Stimulated activated CD4-positive, alpha-beta T cell treated with anti-CD3 and anti-CD28 coated beads, Interleukin-1b, Interleukin-23, amount 100 ng/mL, for 24 hours (primary cell): Measurements from ENCODE around the gene PIK3AP1.
A peak's percentile ranks its signal among the peaks of the same experiment; 100 is the strongest.

Source experiments
- DNase-seq, 4 experiments: peaks; one replicate each; pipeline ENCODE4 v3.0.0-alpha.2; 2020; ENCODE audit warnings: low read depth in 4 of 4, low spot score in 1 of 4

The PIK3AP1 gene

DNA sequence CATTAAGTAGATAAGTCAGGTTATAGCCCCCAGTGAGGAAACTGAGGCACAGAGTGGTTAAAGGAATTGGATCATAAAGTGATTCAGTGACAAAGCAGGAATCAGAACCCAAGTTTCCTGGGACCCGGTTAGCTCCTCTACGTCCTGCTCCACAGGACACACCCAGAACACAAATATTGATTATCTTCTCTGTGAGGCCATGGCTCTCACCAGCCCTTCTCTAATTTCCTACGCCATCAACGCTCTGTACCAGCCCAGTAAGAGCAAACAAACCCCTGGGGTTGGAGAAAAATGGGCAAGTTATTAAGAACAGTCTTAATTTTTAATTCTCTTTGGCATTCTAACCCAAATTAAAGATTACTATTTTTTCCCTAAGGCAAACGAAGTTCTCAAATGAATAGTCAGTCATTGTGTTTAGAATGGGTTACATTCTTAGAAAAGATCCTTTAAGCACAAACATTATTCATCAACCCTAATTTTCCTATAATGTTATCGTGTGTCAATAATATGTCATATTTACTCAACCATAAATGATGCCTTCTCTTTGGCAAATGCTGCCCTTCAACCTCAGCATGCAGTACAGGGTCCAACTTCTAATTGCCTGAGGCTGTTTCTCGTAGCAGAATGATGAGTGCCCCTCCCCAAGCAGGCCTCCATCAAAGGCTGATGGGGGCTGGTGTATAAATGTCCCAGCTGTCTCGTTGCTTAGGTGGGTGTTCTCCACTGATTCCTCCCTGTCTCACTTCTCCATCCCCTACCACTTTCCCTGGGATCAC is 108.1 kb downstream of the PIK3AP1 start:
- DNase-seq = no peak

DNA sequence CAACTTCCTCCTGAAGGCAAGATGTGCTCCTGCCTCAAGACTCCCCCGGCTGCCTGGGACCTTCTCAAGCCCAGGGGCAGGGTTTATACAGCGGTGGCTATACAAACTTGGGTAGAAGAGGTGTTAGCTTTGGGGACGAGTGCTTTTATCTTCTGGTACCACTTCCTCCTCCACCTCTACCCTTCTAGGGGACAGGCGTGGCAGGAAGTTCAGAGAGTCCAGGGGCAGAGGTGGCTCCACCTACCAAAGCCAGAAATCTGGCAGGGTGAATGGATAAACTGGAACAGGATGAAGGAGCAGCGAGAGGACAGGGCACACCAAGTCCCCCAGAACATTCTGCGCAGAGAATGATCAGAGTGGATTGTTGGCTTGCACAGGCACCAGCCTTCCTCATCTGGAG is 109.5 kb downstream of the PIK3AP1 start:
- DNase-seq = no peak

DNA sequence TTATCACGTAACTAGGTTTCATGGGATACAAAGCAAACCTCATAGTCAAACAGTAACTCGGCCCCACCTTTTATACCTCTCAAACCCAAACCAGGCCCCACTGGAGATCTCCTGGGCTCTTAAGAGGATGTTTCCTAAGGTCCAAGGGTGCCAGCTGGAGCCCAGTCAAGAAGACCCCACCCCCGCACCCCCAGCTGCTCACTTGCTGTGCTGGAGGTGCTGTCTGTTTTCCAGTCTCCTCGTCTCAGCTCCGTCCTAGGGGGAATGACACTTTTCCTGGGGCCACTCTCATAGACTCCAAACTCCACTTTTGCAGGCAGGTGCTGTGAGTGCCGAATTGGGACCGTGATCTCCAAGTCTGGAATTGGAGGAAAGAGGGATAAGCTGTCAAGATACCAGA is 110.8 kb downstream of the PIK3AP1 start:
- no peak for DNase-seq

DNA sequence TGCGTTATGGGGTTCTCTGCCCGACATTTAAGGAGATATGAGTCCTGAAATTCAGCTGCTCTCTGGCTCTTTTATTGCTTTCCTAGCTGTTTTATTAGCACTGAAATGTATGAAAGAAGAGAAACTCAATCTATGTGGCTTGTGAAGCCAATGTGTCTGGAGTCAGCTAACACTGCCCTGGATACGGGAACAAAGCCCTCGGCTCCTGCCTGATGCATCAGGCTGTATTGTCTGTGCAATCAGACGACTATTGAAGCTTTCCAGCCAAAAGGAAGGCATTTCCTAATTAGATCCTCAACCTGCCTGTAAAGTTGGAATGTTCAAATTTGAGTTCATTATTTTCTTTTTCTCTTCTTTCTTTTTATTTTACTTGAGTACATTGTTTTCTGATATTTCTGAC is 111.5 kb downstream of the PIK3AP1 start:
- no peak for DNase-seq

DNA sequence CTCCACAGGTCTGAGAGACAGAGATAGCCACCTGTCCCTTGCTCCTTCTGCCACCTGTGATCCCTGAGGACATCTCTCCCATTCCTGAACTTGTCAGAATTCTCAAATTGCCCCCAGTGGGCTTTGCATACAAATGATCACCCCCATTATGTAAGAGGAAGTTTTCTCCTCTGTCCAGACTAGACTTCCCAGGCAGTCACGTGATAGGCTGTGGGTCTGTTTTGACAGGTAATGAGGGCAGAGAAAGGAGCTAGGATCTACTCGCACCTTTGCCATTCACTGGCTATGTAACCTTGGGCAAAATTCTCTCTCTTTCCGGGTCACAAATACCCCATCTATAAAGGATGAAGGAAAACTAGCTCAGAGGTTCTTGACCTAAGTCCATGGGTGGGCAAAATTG is 112.1 kb downstream of the PIK3AP1 start:
- DNase-seq = no peak

DNA sequence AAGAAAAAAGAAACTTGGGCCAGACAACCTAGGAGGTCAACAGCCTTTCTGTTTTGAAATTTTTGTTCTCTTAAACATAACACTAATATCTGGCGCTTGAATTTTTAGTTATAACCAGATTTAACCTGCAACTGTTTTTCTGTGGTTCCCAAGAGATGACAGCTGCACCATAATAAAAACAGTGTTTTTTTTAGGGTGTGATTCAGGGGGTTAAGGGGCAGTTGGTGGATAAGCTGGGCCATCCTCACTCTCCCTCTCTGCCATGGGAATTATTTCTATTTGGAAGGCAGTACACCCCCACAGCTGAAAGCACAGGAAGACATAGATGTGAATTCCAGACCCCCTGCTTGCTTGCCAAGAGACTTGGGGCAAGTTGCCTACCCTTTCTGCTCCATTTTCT is 113.4 kb downstream of the PIK3AP1 start:
- no peak for DNase-seq

DNA sequence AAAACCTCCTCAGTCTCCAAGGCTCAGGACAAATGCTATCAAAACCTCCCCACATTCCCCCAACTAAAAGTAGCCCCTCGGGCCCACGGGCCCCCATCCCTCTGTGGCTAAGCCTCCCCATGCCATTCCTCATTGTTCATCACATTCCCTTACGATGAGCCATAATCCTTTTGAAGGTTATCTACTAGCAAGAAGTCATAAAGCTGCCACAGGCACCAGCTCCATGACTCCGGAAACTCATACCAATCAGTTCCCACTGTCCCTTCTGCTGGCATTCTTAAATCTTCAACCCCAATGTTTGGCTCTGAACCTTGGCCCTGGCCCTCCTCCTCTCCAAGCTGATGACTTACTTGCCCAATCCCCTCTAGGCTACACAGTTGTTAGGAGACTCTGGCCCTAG is 114.1 kb downstream of the PIK3AP1 start:
- DNase-seq = no peak

DNA sequence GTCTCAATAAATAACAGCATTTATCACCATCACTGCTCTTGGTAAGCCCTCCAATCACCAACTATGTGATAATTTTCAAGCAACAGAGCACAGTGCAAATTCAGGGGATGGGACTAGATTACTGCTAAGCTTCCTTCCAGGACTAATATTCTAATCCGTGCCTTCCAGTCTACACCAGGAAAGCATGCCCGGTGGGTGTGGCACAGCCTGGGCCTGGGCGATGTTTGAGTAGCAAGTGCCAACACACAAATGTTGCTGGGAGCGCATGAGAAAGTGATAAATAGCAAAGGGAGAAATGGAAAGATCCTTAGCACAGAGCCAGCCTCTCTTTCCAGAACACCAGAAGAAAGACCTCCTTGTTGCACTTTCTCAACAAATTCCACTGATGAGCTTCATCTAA is 120.0 kb downstream of the PIK3AP1 start:
- DNase-seq = no peak

DNA sequence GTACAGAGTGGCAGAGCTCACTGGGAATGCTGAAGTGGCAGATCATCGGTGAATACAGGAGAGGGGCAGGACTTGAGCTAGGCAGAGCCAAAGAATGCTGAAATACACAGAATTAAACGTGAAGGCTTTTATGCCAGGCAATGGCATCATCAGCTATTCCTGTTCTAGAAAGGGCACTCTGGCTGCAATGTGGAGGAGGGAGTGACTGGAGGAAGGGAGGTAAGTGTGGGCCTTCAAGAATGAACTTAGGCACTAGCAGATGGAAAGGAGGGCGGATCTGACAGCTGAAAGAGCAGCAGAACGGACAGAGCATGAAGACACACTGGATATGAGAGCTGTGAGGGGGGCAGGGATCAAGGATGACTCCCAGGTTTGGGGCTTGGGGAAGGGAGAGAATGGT is 121.5 kb downstream of the PIK3AP1 start:
- no peak for DNase-seq

DNA sequence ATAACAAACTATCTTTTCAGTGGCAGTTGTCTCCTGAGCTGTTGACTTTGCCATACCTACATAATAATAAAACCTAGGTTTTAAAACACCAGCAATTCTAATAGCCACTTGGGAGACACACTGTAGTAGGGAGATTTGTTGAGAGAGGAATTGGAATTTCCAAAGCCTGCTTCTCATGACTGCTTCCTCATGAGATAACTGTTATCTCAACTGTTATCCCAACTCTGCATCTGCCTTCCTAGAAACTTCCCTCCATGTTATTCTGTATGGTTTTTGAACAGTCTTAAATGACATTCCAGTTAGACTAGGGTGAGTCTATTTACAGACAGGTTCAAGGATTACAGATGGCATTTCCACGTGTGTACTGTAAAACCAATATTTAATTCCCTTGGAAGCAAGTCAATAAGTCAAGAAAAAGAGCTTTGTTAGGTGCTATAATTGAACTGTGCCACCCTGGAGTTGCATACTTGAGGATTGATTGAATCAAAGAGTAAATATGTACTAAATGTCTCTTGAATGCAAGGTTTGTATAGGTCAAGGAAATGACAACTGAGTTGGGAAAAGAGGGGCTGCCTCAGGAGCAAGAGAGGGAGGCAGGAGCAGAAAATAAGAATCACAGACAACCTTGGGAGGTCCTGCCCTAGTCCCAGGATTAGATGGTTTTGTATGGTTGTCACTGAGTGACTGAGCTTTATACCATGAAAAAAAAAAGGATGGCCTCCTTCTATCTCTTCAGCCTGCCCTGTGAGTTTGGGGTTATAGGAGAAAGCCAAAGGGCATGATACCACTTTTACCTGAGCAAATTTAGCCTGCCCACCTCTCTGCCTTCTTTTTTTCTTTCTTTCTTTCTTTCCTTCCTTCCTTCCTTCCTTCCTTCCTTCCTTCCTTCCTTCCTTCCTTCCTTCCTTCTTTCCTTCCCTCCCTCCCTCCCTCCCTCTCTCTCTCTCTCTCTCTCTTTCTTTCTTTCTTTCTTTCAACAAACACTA is 123.6 kb downstream of the PIK3AP1 start:
- no peak for DNase-seq

DNA sequence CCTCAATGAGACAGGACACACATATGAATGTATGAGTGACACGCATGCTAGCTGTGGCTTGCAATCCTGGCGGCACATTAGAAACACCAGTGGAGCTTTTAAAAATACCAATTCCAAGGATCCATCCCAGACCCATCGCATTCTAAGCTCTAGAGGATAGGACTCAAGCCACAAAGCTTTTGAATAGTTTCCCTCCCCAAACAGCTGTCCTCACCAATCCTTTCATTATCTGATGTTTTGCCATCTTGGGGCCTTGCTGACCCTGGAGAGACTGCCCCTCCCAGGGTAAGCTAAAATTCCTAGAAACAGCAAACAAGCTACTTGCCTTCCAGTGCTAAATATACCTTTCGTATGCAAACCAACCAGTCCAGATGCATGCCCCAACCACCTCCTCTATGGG is 124.6 kb downstream of the PIK3AP1 start:
- no peak for DNase-seq

DNA sequence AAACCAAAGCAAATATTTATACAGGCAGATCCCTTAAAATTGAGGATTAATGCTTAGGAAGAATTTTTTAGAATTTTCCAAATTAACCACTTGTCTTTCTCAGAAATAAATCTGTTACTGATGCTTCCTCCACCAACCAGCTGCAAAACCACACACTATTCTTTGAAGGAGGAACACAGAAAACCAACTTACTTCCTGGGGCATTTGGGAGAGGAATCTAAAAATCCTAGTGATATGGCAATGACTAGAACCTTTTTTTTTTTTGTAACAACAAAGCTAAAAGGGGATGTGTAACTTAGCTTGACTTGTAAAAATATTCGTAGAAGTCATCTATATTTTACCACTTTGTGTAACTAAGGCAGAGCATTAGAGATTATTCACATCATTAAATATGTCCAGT is 128.4 kb downstream of the PIK3AP1 start:
- DNase-seq = no peak

DNA sequence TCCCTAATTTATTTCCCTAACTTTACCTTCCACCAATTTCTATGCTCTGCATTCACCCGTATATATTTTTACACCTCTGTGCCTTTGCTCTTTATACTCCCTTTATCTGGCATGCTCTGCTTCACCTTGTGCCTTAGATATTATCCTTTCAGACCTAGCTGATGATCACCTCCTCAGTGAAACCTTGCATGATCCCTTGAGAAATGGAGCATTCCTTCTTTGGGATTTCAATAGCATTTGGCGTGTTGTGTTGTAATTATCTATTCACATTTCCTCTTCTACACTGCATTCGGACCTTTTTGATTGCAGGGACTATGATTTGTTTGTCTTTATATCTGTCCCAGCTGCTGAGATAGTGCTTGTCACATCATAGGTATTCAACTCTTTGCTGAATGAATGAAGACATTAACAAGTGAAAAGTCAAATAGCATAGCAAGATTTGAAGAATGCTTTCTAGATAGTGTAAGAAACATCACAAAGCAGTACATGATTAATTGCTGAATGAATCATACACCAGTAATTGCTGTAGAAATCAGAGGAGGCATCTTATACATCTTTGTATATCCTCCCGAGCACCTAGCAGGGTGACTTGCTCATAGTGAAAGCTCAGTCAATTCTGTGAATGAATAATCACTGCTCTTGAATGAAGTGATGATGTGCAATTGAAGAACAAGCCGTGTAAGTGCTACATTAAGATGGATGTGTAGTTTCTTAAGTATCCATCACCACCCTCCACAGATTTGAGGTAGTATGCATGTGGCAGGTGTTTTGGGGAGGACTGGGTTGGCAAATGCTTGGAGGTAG is 131.5 kb downstream of the PIK3AP1 start:
- DNase-seq = peak in 1 of 4 experiments; percentile 13

DNA sequence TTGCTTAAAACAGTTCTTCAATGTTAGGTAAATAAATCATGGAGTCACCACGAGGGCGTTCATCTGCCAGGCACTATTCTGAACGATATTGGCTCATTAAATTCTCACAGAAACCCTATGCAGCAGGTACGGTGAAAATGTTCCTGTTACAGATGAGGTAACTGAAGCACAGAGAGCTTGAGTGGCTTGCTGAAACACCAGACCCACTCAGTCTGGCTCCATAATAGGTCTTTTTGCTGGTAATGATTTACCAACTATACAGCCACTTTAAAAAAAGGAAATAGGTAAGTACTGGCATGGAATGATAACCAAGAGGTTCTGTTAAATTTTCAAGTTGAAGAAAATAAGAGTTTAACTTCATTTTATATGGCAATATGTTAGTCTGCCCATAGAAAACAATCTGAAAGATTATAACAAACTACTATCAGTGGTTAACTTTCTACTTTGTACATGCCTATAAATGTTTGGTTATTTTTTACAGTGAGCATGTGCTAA is 132.2 kb downstream of the PIK3AP1 start:
- no peak for DNase-seq

DNA sequence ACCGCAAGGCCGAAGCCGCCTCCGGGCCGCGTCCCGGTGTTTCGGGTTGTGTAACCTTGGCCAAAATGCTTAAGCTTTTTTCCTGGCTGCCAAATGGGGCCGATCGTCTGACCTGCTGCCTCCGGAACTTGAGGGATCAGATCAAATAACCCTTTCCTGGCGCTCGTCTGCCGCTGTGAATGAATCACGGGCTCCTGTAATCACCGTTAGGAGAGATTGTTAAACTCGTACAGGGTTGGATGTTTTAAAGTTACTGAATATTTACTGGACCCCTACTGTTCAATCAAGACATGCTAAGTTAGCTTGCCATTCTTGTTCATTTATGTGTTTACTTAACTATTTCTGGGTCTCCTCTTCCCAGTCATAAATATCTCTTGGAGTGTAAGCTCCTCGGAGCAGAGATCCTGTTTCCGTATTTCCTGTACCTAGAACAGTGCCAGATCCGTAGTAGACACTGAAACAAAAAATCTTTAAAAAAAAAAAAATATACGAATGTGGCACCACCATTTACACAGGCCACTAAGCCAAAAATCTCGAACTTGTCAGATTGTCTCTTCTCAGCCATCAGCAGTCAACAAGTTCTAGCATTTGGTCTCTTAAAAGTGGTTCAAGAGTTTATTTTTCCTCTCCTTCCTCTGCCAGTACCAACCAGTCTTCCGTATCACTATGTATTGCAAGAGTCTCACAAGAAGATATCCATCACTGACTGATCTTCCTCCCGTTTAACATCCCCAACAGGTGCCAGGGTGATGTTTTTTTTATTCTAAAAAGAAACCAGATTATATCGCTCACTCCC is 132.9 kb downstream of the PIK3AP1 start:
- DNase-seq = peak in 1 of 4 experiments; percentile 23

DNA sequence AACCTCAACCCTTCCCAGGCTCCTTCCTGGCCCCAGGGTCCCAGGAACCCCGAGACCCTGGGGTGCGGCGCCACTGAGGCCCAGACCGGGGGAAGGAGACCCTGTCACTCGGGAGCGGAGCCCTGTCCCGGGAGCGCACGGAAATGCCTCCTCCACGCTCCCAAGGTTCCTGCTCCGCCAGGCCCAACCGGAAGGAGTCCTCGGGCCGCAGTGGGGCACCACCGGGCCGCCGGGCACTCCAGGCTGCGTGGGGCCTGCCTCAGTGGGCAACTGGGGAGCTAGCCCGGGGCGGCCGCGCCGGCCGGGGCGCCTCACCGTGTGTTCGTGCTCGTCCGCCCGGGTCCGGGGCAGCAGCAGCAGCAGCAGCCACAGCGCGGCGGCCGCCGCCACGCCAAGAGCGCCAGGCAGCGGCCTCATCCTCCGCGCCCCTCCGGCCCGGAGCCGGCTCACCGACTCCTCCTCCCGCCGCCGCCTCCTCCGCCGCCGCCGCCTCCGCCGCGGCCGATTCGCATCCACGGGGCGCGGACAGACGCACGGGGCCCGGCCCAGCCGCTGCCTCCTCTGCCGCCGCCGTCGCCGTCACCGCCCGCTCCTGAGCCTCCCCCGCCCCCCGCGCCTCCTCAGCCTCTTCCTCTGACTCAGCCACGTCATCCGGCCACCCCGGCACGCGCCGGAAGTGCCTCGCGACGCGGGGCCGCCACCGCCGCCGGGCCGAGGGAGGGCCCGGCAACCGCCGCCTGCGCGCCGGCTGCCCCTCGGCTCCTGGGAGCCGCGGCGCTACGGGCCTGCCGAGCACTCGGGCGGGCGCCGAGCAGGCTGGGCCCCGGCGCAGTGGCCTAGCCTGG is 133.7 kb downstream of the PIK3AP1 start, which contains the start of gene TM9SF3:
Gene TM9SF3, minus strand, starts transcription at position 594 of the 845 bp plus-strand sequence. Its CDS starts 177 bp downstream, at position 417.
- peak; percentile 78 to 89 (median 86) for DNase-seq

DNA sequence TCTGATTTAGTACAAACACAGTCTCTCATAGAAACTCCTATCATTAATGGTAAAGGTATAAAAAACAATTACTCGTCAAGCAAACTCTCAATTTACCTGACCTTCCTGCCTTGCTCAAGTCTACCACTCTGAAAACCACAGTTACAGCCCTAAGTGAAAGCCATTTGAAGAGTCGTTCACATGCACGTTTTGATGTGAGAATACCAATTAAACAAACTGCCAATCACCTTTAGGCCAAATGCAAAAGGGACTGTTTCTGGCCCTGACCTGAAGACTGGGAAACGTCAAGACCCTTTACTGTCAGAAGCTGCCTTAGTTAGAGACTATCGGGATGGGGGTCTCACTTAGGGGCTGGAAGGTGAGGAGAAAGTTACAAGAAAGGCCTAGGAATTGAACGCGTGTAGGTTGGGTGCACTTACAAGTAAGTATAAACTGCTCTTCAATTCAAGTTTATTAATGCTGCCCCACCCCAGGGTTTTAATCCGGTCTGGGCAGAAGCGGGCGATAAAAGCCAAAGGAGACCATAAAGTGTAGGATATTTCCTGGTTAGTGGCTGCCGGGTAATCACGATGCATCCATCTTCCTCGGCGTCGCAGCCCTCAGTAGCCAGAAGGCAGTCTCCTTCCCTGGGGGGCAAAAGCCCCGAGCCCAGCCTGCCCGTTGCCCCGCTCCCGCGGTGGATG is 134.4 kb downstream of the PIK3AP1 start:
- DNase-seq = no peak

DNA sequence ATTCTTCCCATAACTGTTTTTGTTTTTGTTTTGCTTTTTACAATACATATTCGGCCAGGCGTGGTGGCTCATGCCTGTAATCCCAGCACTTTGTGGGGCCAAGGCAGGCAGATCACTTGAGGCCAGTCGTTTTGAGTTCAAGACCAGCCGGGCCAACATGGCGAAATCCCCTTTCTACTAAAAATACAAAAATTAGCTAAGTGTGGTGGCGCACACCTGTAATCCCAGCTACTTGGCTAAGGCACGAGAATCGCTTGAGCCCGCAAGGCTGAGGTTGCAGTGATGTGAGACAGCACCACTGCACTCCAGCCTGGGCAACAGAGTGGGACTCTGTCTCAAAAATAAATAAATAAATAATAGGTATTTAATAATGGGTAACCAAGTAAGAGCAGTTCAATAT is 135.8 kb downstream of the PIK3AP1 start:
- DNase-seq = no peak

DNA sequence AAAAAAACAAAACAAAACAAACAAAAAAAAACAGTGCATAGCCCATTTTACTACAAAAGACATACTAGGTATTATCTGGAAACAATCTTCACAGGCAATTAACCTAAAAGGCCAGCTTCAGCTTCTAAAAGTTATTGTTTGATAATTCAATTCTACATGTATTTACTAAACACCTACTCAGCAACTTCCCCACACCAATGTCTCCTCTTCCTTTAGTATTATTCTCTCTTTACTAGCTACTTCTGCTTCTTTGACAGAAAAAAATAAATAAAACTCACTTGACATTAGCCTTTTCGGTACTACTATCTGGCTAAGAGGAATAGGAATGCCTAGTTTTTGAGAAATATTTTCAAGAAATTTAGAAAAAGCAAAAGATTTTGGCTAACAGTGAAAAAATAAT is 136.3 kb downstream of the PIK3AP1 start:
- DNase-seq = no peak
